Astrocyte of the cerebellum (primary cell): Measurements from ENCODE around the gene ACOXL.

Experiments
- DNase-seq: peaks from one replicate; pipeline ENCODE4 v3.0.0-alpha.2; 2011; ENCODE audit warnings: low read depth
- H3K4me3 ChIP-seq: 2 replicates; pipeline ENCODE4 v1.5.1; 2011; ENCODE audit warnings: mild to moderate bottlenecking, low read depth, low read length, moderate library complexity
- in situ Hi-C: cut with HindIII; loops from 2 replicates; pipeline ENCODE4 v1.10.0; 2017; ENCODE audit warnings: low sequenced_read_pairs
- TF ChIP-seq, protein P1 (sequence below): IDR thresholded peaks from 2 replicates; pipeline ENCODE4 v1.5.1; 2012; ENCODE audit warnings: low read length, low read depth, moderate library complexity, mild to moderate bottlenecking; ENCODE audit errors: missing control alignments

The ACOXL gene

DNA sequence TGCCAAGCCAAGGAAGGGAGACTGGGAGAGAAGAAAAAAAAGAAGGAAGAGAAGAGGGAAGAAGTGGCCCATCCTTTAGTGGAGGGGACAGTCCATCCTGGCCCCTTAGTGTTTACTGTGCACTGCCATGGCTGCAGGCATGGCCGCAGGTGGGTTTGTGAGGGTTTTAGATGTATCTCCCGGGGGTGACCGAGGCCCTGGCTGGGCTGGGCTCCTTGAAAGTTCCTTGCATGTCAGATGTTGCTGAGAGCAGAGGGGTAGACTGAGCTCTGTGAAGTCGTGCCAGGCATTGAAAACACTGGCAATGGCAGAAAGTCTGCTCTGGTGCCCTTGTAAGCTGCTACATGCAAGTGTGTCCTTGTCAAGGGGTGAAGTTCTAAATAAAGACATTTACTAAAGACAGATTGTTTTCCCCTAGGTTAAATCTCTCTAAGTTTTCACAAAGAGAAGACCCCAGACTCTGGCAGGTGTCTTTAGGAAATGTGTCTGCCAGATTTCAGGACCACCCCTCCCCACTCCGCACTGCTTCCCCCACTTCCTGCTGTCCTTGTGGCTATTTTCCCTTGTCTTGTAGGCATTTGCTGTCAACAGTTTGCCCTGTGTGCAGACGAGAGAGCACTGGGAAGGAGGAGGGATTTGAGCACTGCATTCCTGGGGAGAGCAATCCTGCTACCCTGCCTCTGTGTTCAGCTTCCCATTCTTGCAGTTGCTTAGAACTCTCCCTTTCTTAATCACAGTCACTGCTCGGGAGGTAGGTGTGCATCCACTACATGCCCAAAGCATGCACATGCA is 68.4 kb downstream of the ACOXL start:
- TF ChIP-seq, protein P1, sequence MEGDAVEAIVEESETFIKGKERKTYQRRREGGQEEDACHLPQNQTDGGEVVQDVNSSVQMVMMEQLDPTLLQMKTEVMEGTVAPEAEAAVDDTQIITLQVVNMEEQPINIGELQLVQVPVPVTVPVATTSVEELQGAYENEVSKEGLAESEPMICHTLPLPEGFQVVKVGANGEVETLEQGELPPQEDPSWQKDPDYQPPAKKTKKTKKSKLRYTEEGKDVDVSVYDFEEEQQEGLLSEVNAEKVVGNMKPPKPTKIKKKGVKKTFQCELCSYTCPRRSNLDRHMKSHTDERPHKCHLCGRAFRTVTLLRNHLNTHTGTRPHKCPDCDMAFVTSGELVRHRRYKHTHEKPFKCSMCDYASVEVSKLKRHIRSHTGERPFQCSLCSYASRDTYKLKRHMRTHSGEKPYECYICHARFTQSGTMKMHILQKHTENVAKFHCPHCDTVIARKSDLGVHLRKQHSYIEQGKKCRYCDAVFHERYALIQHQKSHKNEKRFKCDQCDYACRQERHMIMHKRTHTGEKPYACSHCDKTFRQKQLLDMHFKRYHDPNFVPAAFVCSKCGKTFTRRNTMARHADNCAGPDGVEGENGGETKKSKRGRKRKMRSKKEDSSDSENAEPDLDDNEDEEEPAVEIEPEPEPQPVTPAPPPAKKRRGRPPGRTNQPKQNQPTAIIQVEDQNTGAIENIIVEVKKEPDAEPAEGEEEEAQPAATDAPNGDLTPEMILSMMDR = no peak
- H3K4me3 ChIP-seq = no peak overlapping the region
- no peak for DNase-seq
- in situ Hi-C loops = no loop called here

GRCh38 chr2:110802208-110802932 is 70.0 kb downstream of the ACOXL start:
- in situ Hi-C loops = no loop called here
- no peak overlapping the region for H3K4me3 ChIP-seq

DNA sequence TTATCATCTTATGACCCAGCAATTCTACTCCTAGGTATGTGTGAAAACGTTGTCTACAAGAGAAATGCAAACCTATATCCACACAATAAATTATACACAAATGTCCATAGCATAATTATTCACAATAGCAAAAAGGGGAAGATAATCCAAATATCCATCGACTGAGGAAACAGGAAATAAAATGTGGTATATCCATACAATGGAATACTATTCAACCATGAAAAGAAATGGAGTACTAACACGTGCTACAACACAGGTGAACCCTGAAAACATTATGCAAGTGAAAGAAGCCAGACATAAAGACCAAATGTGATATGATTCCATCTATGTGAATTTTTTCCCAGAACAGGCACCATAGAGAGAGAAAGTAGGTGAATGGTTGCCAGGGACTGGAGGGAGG is 72.1 kb downstream of the ACOXL start:
- no peak for DNase-seq

More at GRCh38 chr2:110802208-110802932, 70.0 kb downstream of the ACOXL start:
- TF ChIP-seq, protein P1 = no peak
- no peak for DNase-seq

GRCh38 chr2:110804915-110805314 is 72.5 kb downstream of the ACOXL start:
- DNase-seq = no peak
- in situ Hi-C loops = no loop called here
- TF ChIP-seq, protein P1 = no peak
- H3K4me3 ChIP-seq = no peak overlapping the region

More for the DNA sequence above, 72.1 kb downstream of the ACOXL start:
- H3K4me3 ChIP-seq = no peak overlapping the region
- in situ Hi-C loops = no loop called here
- TF ChIP-seq, protein P1 = no peak

DNA sequence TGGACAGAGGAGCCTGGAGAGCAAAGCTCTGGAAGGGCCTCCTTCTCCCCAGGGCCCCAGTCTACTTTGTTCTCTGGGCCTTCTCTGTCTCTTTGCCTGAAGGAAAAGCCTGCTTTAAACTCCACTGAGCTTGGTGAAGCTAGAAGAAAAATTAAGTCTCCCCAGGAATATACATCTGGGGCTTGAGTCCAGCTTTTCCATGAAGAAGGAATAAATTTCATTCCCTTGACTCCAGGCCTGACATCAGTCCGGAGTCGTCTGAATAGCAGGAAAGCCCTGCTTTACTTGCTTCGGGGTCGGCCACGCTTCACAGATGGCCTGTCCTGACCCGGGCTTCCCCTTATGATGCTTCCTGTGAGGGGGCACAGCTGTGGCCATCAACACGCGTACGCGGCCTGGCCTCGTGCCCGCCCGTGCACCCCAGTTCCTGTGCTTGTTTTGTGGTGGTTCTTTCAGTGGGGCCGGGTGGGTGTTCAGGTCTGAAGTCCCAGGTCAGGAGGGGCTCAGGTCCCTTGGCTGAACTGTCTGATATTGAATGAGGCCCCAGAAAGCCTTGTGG is 73.6 kb downstream of the ACOXL start:
- DNase-seq = no peak
- TF ChIP-seq, protein P1 = no peak
- no peak overlapping the region for H3K4me3 ChIP-seq
- in situ Hi-C loops = no loop called here

GRCh38 chr2:110807522-110807921 is 75.1 kb downstream of the ACOXL start:
- in situ Hi-C loops = no loop called here
- DNase-seq = peak; percentile 31
- TF ChIP-seq, protein P1 = no peak
- no peak overlapping the region for H3K4me3 ChIP-seq
